GM18511 (cell line): ENCODE measurements around the gene GRID2IP.
"Not testable (repeated sequence)": the region's sequence is repeated elsewhere in the genome, so short reads cannot be mapped to it uniquely, and the experiment has no call there.

ENCODE experiments used
- ATAC-seq: cut with Tn5 transposase; IDR thresholded peaks from one replicate; pipeline ENCODE4 v1.9.1; 2021; ENCODE audit warnings: mild to moderate bottlenecking, moderate library complexity; ENCODE audit not compliant: unreplicated experiment

Gene GRID2IP

GRCh38 chr7:6551016-6551511 is at the start of gene GRID2IP:
GRID2IP (minus strand) TSS chr7:6551461; CDS start chr7:6551436, 25 bp downstream.
- ATAC-seq: no peak

- no peak for ATAC-seq
Observed at GRCh38 chr7:6600093-6600492, 48.8 kb upstream of the GRID2IP start.

- peak; percentile 49 for ATAC-seq
Observed at GRCh38 chr7:6590645-6591110, 39.4 kb upstream of the GRID2IP start.

GRCh38 chr7:6589829-6590644 is 38.8 kb upstream of the GRID2IP start, which contains the start of gene INTS15:
INTS15 (plus strand) TSS chr7:6590021; CDS start chr7:6590284, 263 bp downstream.
- ATAC-seq: peak; percentile 88

GRCh38 chr7:6589151-6589828 is 38.0 kb upstream of the GRID2IP start:
- no peak for ATAC-seq

GRCh38 chr7:6588566-6588965 is 37.3 kb upstream of the GRID2IP start:
- no peak for ATAC-seq

- ATAC-seq: not testable (repeated sequence)
Observed at GRCh38 chr7:6585746-6586432, 34.6 kb upstream of the GRID2IP start.

- no peak for ATAC-seq
Observed at GRCh38 chr7:6579446-6579845, 28.2 kb upstream of the GRID2IP start.

- ATAC-seq: no peak
Observed at GRCh38 chr7:6578114-6579084, 27.1 kb upstream of the GRID2IP start.

- peak; percentile 99 for ATAC-seq
Observed at GRCh38 chr7:6577369-6578113, 26.3 kb upstream of the GRID2IP start, which contains the start of gene ZDHHC4. ZDHHC4 (plus strand) TSS chr7:6577454; CDS start chr7:6580562, 3,108 bp downstream.

- ATAC-seq: not testable (repeated sequence)
Observed at GRCh38 chr7:6576867-6577368, 25.7 kb upstream of the GRID2IP start.

GRCh38 chr7:6576024-6576866 is 25.0 kb upstream of the GRID2IP start:
- no peak for ATAC-seq

- no peak for ATAC-seq
Observed at GRCh38 chr7:6575281-6576023, 24.2 kb upstream of the GRID2IP start.

GRCh38 chr7:6571160-6571779 is 20.0 kb upstream of the GRID2IP start:
- ATAC-seq: no peak

- ATAC-seq: no peak
Observed at GRCh38 chr7:6567886-6568285, 16.6 kb upstream of the GRID2IP start.

GRCh38 chr7:6565655-6566054 is 14.4 kb upstream of the GRID2IP start:
- ATAC-seq: no peak
